GM19372 (cell line): ENCODE measurements around the gene ESRRA.
A peak's percentile ranks its signal among the peaks of the same experiment; 100 is the strongest.

Source experiments
- ATAC-seq: cut with Tn5 transposase; IDR thresholded peaks from one replicate; pipeline ENCODE4 v1.9.1; 2021; ENCODE audit warnings: mild to moderate bottlenecking, low read depth, moderate library complexity; ENCODE audit not compliant: unreplicated experiment

ESRRA gene

GRCh38 chr11:64291262-64291751, 14.0 kb upstream of the ESRRA start, which contains the start of gene KCNK4:
Gene KCNK4, plus strand, starts transcription at chr11:64291302. Its CDS starts 1,717 bp downstream, at chr11:64293019.
- ATAC-seq = no peak

- ATAC-seq = no peak
Observed at GRCh38 chr11:64291752-64292459, 13.4 kb upstream of the ESRRA start.

- ATAC-seq = no peak
Observed at GRCh38 chr11:64292460-64293254, 12.7 kb upstream of the ESRRA start.

GRCh38 chr11:64294774-64295173, 10.6 kb upstream of the ESRRA start:
- ATAC-seq = no peak

- no peak for ATAC-seq
Observed at GRCh38 chr11:64295760-64296159, 9.6 kb upstream of the ESRRA start.

GRCh38 chr11:64296236-64296635, 9.1 kb upstream of the ESRRA start:
- no peak for ATAC-seq

GRCh38 chr11:64296830-64297698, 8.3 kb upstream of the ESRRA start:
- ATAC-seq = no peak

- ATAC-seq = no peak
Observed at GRCh38 chr11:64297699-64298358, 7.5 kb upstream of the ESRRA start.

GRCh38 chr11:64298966-64299846, 6.1 kb upstream of the ESRRA start:
- no peak for ATAC-seq

GRCh38 chr11:64299847-64300648, 5.3 kb upstream of the ESRRA start, which contains the start of gene CATSPERZ:
Gene CATSPERZ, plus strand, starts transcription at chr11:64300358. Its CDS starts 53 bp downstream, at chr11:64300411.
- ATAC-seq = no peak

GRCh38 chr11:64303109-64304031, 2.0 kb upstream of the ESRRA start:
- no peak for ATAC-seq

GRCh38 chr11:64304032-64304315, 1.4 kb upstream of the ESRRA start:
- ATAC-seq = no peak

GRCh38 chr11:64304316-64305072, 830 bp upstream of the ESRRA start:
- ATAC-seq = peak; percentile 8

GRCh38 chr11:64305691-64306562, 603 bp downstream of the ESRRA start:
- peak; percentile 10 for ATAC-seq

GRCh38 chr11:64306563-64306875, 1.2 kb downstream of the ESRRA start:
- ATAC-seq = no peak
